DOHH2 (cell line): ENCODE results near the gene CFAP70.

Experiments used
- EZH2phosphoT487 ChIP-seq: fragments of 200-600 bp; sonication (generic); IDR thresholded peaks from 2 replicates; pipeline ENCODE4 v1.6.1; 2017; ENCODE audit warnings: borderline replicate concordance, mild to moderate bottlenecking, antibody characterized with exemption, low read length, moderate library complexity, mixed read lengths
- TF ChIP-seq, protein P1 (sequence below): fragments of 200-600 bp; sonication (generic); IDR thresholded peaks from one replicate; pipeline ENCODE4 v1.5.1; 2014; ENCODE audit warnings: antibody characterized with exemption, mild to moderate bottlenecking, low read depth, low read length; ENCODE audit not compliant: poor library complexity, severe bottlenecking

DNA sequence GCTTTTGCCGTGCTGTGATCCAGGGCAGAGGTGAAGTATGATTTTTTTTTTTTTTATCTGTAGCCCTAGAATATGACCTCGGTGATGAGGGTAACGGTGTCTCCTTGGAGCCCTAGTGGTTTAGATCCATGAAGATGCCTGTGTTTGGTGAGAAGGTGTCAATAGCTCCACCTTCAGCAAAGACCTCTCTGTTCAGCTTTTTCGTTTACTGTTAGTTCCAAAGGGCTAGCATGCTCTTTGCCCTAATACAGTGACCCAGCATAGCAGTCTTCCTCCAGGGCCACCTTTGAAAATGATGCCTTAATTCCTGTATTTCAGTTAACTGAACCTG, 105.5 kb downstream of the CFAP70 start:
- TF ChIP-seq, protein P1, sequence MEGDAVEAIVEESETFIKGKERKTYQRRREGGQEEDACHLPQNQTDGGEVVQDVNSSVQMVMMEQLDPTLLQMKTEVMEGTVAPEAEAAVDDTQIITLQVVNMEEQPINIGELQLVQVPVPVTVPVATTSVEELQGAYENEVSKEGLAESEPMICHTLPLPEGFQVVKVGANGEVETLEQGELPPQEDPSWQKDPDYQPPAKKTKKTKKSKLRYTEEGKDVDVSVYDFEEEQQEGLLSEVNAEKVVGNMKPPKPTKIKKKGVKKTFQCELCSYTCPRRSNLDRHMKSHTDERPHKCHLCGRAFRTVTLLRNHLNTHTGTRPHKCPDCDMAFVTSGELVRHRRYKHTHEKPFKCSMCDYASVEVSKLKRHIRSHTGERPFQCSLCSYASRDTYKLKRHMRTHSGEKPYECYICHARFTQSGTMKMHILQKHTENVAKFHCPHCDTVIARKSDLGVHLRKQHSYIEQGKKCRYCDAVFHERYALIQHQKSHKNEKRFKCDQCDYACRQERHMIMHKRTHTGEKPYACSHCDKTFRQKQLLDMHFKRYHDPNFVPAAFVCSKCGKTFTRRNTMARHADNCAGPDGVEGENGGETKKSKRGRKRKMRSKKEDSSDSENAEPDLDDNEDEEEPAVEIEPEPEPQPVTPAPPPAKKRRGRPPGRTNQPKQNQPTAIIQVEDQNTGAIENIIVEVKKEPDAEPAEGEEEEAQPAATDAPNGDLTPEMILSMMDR = peak; percentile 49
- TF ChIP-seq EZH2phosphoT487 = no peak
